Lung (tissue), 12 donors: ENCODE data around the gene GRIP1. TPM values are rescaled to one million over a fixed set of nuclear protein-coding genes. Genes with fewer than 3 reads are reported as not detected.

Experiments
- ATAC-seq: fragments of 200-7000 bp; cut with Tn5 transposase; one replicate; pipeline ENCODE4 v1.9.1; 2020; ENCODE audit warnings: moderate number of reproducible peaks; ENCODE audit not compliant: insufficient read depth, low FRiP score
- DNase-seq, 3 donors: peaks; one replicate each; pipeline ENCODE4 v3.0.0-alpha.2; 2013 to 2017
- H3K27ac ChIP-seq, 2 donors: one replicate each; pipeline ENCODE4 v1.5.1; 2013; ENCODE audit warnings: mild to moderate bottlenecking in 2 of 2, moderate library complexity in 2 of 2, control low read depth in 1 of 2, inconsistent platforms in 1 of 2, low read depth in 1 of 2, low read length in 1 of 2
- H3K27me3 ChIP-seq, 3 donors: one replicate each; pipeline ENCODE4 v1.5.1; 2013; ENCODE audit warnings: low read length in 2 of 3; ENCODE audit not compliant: control insufficient read depth in 3 of 3, insufficient read depth in 3 of 3
- H3K36me3 ChIP-seq, 4 donors: one replicate each; pipeline ENCODE4 v1.5.1; 2013; ENCODE audit warnings: low read length in 4 of 4, mild to moderate bottlenecking in 1 of 4, moderate library complexity in 1 of 4; ENCODE audit not compliant: control insufficient read depth in 4 of 4, insufficient read depth in 4 of 4
- H3K4me1 ChIP-seq, 5 donors: one replicate each; pipeline ENCODE4 v1.5.1; 2013; ENCODE audit warnings: low read length in 5 of 5, mild to moderate bottlenecking in 2 of 5, moderate library complexity in 1 of 5; ENCODE audit not compliant: control insufficient read depth in 5 of 5, insufficient read depth in 5 of 5
- H3K4me3 ChIP-seq: one replicate; pipeline ENCODE4 v1.5.1; 2013; ENCODE audit warnings: mild to moderate bottlenecking, control low read depth, moderate library complexity
- H3K9ac ChIP-seq, 2 donors: one replicate each; pipeline ENCODE4 v1.5.1; 2013; ENCODE audit warnings: low read length in 2 of 2, control low read depth in 1 of 2; ENCODE audit not compliant: insufficient read depth in 1 of 2
- H3K9me3 ChIP-seq, 4 donors: one replicate each; pipeline ENCODE4 v1.5.1; 2013; ENCODE audit warnings: low read length in 3 of 4, mild to moderate bottlenecking in 1 of 4, moderate library complexity in 1 of 4; ENCODE audit not compliant: control insufficient read depth in 4 of 4, insufficient read depth in 3 of 4
- CTCF ChIP-seq: IDR thresholded peaks from 2 replicates; pipeline ENCODE4 v1.5.1; 2012; ENCODE audit warnings: mild to moderate bottlenecking; ENCODE audit errors: control extremely low read depth, extremely low read depth
- whole genome bisulfite sequencing, 2 donors: extraction: QIAGEN DNeasy Blood & Tissue Kit; methylation state at CpG; one replicate each; pipeline ENCODE4 v1.1.7; 2013; 5-methylcytosine and 5-hydroxymethylcytosine counted together
- polyA plus RNA-seq, 2 donors: library from polyadenylated mRNA; stranded (reverse); fragments of 200-250 nt; gene quantifications; one replicate each; pipeline ENCODE4 v1.2.1, GENCODE V29; 2013
- total RNA-seq, 2 donors: library from RNA; depleted of rRNA in 1 of 2; stranded (reverse); fragments of >200 nt in 1 of 2; gene quantifications; one replicate each; pipeline ENCODE4 v1.2.1, GENCODE V29; 2014 to 2021
- donor health status: control.
- donor health status: control.
- donor health status: Bipolar disorder and iron deficiency.
- donor health status: healthy.
- donor health status: DM: yes; HTN: yes; CAD: no.

The GRIP1 gene
- total and polyA plus RNA-seq, 4 donors: 0.20 to 3.6 (median 0.83) TPM

- H3K4me3 ChIP-seq: no peak overlapping the region
- peaks cover 0 to 4% (median 1%) of the 10 kb centered on the region in 5 donors for H3K4me1 ChIP-seq
- no peak for ATAC-seq
- no peaks in the 10 kb centered on the region for H3K9me3 ChIP-seq
- H3K9ac ChIP-seq: no peak overlapping the region
- H3K27me3 ChIP-seq: peaks cover 0 to 4% (median 0%) of the 10 kb centered on the region in 3 donors
- no peak for DNase-seq
- WGBS, 2 donors: 74 to 77% methylated on average over 6 of the region's 6 CpGs
- TF ChIP-seq CTCF: no peak
- H3K27ac ChIP-seq: no peak overlapping the region
- H3K36me3 ChIP-seq: no peaks in the 10 kb centered on the region
Observed at GRCh38 chr12:66683073-66683472, 4.2 kb upstream of the GRIP1 start.

- Histone ChIP-seq H3K36me3 (no peaks in the 10 kb centered on the region), H3K9me3 (no peaks in the 10 kb centered on the region), H3K4me3 (no peak overlapping the region), H3K27me3 (peaks cover 0 to 4% (median 0%) of the 10 kb centered on the region in 3 donors), H3K27ac (no peak overlapping the region), H3K9ac (no peak overlapping the region), H3K4me1 (peaks cover 0 to 4% (median 0%) of the 10 kb centered on the region in 5 donors)
- DNase-seq (peak in 2 of 3 donors; percentile 31 to 68), ATAC-seq (peak; percentile 30)
- TF ChIP-seq CTCF: no peak
- WGBS, 2 donors: 55 to 72% methylated on average over 7 of the region's 7 CpGs
Observed at GRCh38 chr12:66679461-66680084, 697 bp upstream of the GRIP1 start.

- Histone ChIP-seq H3K27ac (no peak overlapping the region), H3K4me1 (peaks cover 0 to 2% (median 0%) of the 10 kb centered on the region in 5 donors), H3K4me3 (no peak overlapping the region), H3K36me3 (no peaks in the 10 kb centered on the region), H3K9ac (no peak overlapping the region), H3K9me3 (no peaks in the 10 kb centered on the region), H3K27me3 (peaks cover 0 to 2% (median 0%) of the 10 kb centered on the region in 3 donors)
- no peak for TF ChIP-seq CTCF
- ATAC-seq: no peak
- DNase-seq: no peak
Observed at GRCh38 chr12:66676241-66676640, 2.6 kb downstream of the GRIP1 start.
